ENCODE data around the gene CXCL14. TPM values are rescaled to one million over a fixed set of nuclear protein-coding genes. Genes with fewer than 3 reads are reported as not detected.

Gene CXCL14
- total and polyA plus RNA-seq, 2 experiments from 2014 or later, result 1.7 TPM; not detected in 1

GRCh38 chr5:135546101-135546500 is 32.7 kb downstream of the CXCL14 start:
- peaks cover 32% of the 10 kb centered on the region for H4K20me1 ChIP-seq (replicated peaks; ENCODE audit: insufficient read depth)
- Mint-ChIP-seq H3K4me3 (no peak overlapping the region), H3K36me3 (ENCODE audit: low read depth) (no peaks in the 10 kb centered on the region), H3K9me3 (no peaks in the 10 kb centered on the region), H3K27me3 (ENCODE audit: insufficient read depth, low read depth, poor library complexity) (peaks cover 99% of the 10 kb centered on the region), H3K4me1 (peaks cover 29% of the 10 kb centered on the region), H3K27ac (no peak overlapping the region)
- no peak overlapping the region for H3K4me3 ChIP-seq
- peak; percentile 5; the same call in 1 of the 3 replicates for ATAC-seq
- no peaks in the 10 kb centered on the region for H3K36me3 ChIP-seq (ENCODE audit: insufficient read depth)
- no peak overlapping the region for H3K27ac ChIP-seq (ENCODE audit: low read depth)
- DNase-seq (ENCODE audit: low spot score), result peak; percentile 36
- H3K79me2 ChIP-seq (replicated peaks; ENCODE audit: insufficient read depth), result no peaks in the 10 kb centered on the region
- TF ChIP-seq JUNB (IDR thresholded peaks at IDR 0.05; ENCODE audit: unreplicated experiment) (no peak), REST (IDR thresholded peaks at IDR 0.05; ENCODE audit: unreplicated experiment) (no peak), CTCF (conservative IDR thresholded peaks at IDR 0.05; ENCODE audit: low read depth in 2 of 2) (no peak), POLR2AphosphoS5 (IDR thresholded peaks at IDR 0.05; ENCODE audit: low read depth) (no peak), ZNF462 (CRISPR knock-in tag; IDR thresholded peaks at IDR 0.05) (no peak), ZNF114 (CRISPR knock-in tag; IDR thresholded peaks at IDR 0.05) (no peak), EZH2 (IDR thresholded peaks at IDR 0.05; ENCODE audit: low read depth, unreplicated experiment) (no peak), ZNF331 (CRISPR knock-in tag; IDR thresholded peaks at IDR 0.05; ENCODE audit: low read depth) (no peak), EZH2phosphoT487 (IDR thresholded peaks at IDR 0.05; ENCODE audit: unreplicated experiment) (no peak), STAT1 (IDR thresholded peaks at IDR 0.05; ENCODE audit: unreplicated experiment) (no peak)
- no peak overlapping the region; the same call in 1 of the 2 replicates for H3K4me2 ChIP-seq
- peaks cover 4% of the 10 kb centered on the region; the same call in 1 of the 2 replicates for H3F3A ChIP-seq (replicated peaks; ENCODE audit: low read depth)
- no peak overlapping the region for H2AFZ ChIP-seq
- H3K27me3 ChIP-seq (ENCODE audit: insufficient read depth), result peaks cover 100% of the 10 kb centered on the region
- H3K4me1 ChIP-seq (ENCODE audit: insufficient read depth), result peaks cover 42% of the 10 kb centered on the region
- H3K9me2 ChIP-seq (ENCODE audit: insufficient read depth), result no peaks in the 10 kb centered on the region
